Fibroblast of the aortic adventitia (primary cell): ENCODE results near the gene CPLANE2. TPM values are rescaled to one million over a fixed set of nuclear protein-coding genes. Genes with fewer than 3 reads are reported as not detected.
"Not testable (repeated sequence)": the region's sequence is repeated elsewhere in the genome, so short reads cannot be mapped to it uniquely, and the experiment has no call there.

ENCODE experiments used
- DNase-seq: peaks from one replicate; pipeline ENCODE4 v3.0.0-alpha.2; 2010; ENCODE audit warnings: low read depth
- H3K4me3 ChIP-seq: 2 replicates; pipeline ENCODE4 v1.5.1; 2011; ENCODE audit warnings: low read depth, mild to moderate bottlenecking, control low read depth, low read length, moderate library complexity
- total RNA-seq: library from RNA; depleted of rRNA; stranded (reverse); fragments of >200 nt; gene quantifications from 2 replicates; pipeline ENCODE4 v1.2.3, GENCODE V29; 2012; ENCODE audit warnings: low replicate concordance
- TF ChIP-seq, protein P1 (sequence below): IDR thresholded peaks from 2 replicates; pipeline ENCODE4 v1.5.1; 2011; ENCODE audit warnings: mild to moderate bottlenecking, low read length, control low read depth, inconsistent platforms; ENCODE audit not compliant: insufficient read depth

CPLANE2 gene
- total RNA-seq, 1 donor = 7.5 TPM

DNA sequence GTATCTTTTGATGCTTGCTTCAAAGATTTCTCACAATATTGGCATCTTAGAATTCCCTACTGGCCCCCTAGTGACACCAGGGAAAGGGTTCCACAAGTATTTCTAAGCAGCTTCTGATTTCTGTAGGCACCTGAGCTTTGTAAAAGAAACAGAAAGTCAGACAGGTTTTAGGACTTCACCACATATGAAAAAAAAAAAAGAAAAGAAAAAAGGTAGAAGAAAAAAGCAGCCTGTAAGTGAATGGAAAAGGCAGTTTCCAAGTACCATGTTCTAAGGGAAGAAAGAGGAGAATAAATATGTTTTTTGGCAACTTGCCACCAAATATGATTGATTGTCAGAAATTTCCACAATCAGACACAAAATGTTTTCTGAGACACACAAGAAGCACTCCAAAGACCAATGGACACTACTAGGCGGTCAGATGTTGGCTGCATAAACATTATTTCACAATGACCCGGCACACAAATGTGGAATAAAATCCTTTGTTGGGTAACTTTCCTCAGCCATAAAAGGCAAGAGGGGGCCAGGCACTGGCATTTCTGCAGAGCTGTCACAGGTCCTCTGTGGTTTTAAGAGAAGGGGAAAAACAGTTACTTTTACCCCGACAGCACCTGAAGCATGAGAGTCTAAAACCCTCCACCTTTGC, 12.7 kb upstream of the CPLANE2 start:
- DNase-seq = peak; percentile 90
- TF ChIP-seq, protein P1, sequence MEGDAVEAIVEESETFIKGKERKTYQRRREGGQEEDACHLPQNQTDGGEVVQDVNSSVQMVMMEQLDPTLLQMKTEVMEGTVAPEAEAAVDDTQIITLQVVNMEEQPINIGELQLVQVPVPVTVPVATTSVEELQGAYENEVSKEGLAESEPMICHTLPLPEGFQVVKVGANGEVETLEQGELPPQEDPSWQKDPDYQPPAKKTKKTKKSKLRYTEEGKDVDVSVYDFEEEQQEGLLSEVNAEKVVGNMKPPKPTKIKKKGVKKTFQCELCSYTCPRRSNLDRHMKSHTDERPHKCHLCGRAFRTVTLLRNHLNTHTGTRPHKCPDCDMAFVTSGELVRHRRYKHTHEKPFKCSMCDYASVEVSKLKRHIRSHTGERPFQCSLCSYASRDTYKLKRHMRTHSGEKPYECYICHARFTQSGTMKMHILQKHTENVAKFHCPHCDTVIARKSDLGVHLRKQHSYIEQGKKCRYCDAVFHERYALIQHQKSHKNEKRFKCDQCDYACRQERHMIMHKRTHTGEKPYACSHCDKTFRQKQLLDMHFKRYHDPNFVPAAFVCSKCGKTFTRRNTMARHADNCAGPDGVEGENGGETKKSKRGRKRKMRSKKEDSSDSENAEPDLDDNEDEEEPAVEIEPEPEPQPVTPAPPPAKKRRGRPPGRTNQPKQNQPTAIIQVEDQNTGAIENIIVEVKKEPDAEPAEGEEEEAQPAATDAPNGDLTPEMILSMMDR = no peak
- no peak overlapping the region for H3K4me3 ChIP-seq

DNA sequence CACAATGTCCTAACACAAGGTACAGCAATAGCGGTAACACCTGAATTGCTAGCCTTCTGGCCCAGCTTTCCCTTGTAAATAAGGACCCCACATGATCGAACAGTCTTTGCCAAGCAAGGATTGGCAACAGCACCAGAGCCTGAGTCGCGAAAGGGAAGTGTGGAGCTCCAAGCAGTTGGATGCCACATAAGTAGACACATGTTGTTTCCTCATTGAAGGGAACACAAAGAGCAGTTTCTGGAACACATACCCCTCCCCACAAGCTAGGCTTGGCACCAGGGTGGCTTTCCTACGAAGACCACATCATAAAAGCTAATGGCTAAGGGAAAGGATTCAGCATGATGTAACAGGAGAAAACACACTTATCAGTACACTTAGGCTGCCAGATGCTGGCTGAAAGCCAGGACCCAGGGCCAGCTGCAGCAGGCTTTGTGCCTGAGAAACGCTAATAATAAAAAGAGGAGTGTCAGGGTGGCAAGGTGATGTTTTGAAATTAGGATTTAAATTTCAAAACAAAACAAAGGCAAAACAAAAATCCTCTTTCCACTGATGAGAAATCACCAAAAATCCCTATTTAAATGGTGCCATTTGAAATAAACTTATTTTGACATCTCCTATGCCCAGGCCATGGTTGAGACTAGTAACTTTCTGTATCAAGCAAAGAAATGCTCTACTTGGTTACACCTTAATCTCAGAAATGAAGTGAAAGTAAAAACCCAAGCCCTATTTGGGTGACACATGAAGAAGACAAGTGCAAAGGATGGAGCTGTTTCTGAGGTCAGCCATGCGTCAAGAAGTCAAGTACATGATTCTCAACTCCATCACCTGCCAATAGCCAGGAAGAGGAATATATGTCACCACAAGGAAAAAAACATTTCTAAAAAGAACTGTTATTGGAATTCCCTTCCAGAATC, 11.9 kb upstream of the CPLANE2 start:
- TF ChIP-seq, protein P1 = no peak
- DNase-seq = peak; percentile 96
- H3K4me3 ChIP-seq = no peak overlapping the region

DNA sequence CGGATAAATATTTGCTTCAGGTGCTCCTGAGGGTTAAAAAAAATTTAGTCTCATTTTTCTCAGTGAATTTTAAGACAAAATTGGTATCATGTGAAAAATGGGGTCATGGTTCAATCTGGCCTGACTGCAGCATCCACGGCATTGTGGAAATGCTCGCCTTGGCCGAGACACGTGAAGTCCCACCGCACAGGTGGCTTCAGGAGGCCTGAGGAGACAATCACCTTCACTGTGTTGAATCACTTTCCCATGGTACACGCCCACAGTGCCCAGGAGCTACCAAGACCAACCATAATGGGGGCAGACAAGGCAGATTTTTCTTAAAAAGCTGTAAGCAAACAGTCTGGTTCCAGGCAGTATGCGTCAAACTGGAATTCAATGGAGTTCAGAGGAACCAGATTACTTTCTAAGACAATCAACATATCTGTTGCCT, 11.0 kb upstream of the CPLANE2 start:
- TF ChIP-seq, protein P1 = no peak
- H3K4me3 ChIP-seq = no peak overlapping the region
- DNase-seq = no peak

DNA sequence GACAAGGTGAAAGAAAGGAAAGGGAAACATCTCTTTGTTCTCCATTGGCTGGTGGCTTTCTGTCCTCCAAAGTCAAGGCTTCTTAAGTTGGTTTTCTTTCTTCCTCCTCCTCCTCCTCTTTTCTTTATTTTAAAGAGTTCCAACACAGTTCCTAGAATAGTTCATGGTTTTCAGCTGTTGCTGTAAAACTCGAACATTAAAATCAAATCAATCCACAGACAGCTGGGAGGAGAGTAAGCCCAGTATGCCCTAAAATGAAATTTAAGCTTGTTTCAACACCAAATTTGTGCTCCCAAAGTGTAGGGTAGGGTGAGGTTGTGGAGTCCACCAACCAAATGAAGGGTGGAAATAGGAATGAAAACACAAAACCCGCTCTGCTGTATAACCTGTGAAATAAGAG, 10.5 kb upstream of the CPLANE2 start:
- no peak overlapping the region for H3K4me3 ChIP-seq
- no peak for DNase-seq
- TF ChIP-seq, protein P1 = no peak

DNA sequence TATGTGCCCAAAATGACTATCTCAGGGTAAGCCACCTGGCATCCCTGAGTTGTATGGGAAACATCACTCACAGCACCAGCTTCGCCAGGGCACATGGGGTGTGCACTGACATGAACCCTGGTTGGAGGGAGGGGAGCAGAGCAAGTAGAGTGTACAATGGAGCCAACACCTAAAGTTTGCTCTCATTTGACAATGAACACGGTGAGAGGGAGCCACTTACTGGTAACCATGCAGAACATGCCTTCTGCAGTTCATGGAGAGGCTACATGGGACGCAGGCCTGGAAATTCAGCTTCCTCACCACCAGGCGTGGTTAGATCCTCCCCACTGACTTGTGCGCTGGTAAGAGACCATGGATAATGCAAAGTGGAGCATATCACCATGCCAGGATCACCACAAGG, 10.0 kb upstream of the CPLANE2 start:
- TF ChIP-seq, protein P1 = no peak
- DNase-seq = no peak
- no peak overlapping the region for H3K4me3 ChIP-seq

DNA sequence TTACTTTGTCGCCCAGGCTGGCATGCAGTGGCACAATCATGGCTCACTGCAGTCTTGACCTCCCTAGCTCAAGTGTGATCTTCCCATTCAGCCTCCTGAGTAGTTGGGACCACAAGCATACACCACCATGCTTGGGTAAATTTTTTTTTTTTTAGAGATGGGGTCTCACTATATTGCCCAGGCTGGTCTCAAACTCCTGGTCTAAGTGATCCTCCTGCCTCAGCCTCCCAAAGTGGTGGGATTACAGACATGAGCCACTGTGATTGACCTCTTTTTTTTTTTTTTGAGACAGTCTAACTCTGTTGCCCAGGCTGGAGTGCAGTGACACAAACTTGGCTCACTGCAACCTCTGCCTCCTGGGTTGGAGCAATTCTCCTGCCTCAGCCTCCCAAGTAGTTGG, 9.3 kb upstream of the CPLANE2 start:
- DNase-seq, H3K4me3 ChIP-seq: not testable (repeated sequence)

DNA sequence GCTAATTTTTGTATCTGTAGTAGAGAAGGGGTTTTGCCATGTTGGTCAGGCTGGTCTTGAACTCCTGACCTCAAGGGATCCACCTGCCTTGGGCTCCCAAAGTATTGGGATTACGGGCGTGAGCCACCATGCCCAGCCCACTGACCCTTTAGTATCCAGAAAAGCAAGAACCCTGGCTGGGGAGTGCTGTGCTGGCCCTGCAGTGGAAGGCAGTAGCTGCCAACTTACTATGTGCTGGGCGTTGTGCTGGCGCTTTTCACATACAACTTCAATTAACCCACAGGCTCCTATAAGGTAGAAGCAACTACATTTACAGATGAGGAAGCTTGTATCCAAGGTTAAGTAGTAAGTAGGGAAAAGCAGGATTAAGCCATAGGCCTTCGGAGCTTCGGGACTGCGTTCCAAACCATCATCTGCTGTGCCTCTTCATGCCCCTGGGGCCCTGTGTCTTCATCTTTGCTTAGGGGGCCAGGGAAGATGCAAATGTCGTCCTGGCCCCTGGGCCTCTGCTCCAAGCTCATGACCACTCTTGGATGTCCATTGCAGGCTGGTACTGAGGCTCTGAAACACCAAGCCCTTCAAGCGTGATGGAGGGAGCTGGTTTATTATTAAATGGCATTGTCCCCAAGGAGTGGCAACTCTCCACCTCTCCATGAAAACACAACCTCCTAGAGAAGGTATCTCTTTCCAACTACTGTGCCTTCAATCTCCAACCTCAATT, 8.7 kb upstream of the CPLANE2 start:
- no peak overlapping the region for H3K4me3 ChIP-seq
- TF ChIP-seq, protein P1 = no peak
- no peak for DNase-seq
